Right renal pelvis (tissue), 4 donors: ENCODE results near the gene SLC49A3. TPM values are rescaled to one million over a fixed set of nuclear protein-coding genes. Genes with fewer than 3 reads are reported as not detected.
"Not testable (repeated sequence)": the region's sequence is repeated elsewhere in the genome, so short reads cannot be mapped to it uniquely, and the experiment has no call there.

Experiments
- DNase-seq, 4 donors: peaks; one replicate each; pipeline ENCODE4 v3.0.0-alpha.2; 2013; ENCODE audit warnings: low read depth in 4 of 4, low spot score in 3 of 4, missing footprints in 1 of 4
- polyA plus RNA-seq, 4 donors: library from polyadenylated mRNA; unstranded; fragments of 120-200 nt; gene quantifications; one replicate each; pipeline ENCODE4 v1.2.1, GENCODE V29; 2013; ENCODE audit not compliant: insufficient read length in 4 of 4

SLC49A3 gene
- polyA plus RNA-seq, 4 donors = 3.5 to 6.6 (median 4.2) TPM

DNA sequence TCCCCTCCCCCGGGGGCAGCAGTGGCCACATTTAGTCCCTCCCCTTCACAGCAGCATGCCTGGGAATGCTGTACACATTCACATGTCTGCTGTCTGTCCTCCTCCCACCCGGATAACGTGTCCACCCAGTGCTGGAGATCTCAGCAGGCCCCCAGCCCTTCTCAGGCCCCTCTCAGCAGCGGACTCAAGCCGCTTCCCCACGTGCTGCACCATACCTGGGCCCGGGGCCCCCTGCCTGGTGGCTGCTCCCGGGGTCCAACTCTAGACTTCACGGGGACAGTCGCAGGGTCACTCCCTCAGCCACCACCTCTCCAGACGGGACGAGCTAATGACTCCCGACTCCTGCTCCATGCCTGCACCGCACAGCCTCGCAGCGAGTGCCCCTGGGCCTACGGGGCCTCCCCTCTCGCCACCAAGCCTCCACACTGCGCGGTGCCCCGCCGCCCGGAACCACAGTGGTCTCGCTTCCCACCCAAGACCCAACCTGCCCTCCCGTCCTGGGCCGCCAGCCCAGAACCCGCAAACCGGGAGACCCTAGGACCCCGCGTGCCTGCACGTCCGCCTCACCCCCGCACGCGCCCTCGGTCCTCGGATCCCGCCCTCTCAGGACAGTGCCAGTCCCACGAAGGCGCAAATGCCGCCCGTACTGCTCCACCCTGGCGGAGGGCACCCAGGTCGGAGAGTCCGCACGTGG lies 15.4 kb upstream of the SLC49A3 start:
- no peak for DNase-seq

DNA sequence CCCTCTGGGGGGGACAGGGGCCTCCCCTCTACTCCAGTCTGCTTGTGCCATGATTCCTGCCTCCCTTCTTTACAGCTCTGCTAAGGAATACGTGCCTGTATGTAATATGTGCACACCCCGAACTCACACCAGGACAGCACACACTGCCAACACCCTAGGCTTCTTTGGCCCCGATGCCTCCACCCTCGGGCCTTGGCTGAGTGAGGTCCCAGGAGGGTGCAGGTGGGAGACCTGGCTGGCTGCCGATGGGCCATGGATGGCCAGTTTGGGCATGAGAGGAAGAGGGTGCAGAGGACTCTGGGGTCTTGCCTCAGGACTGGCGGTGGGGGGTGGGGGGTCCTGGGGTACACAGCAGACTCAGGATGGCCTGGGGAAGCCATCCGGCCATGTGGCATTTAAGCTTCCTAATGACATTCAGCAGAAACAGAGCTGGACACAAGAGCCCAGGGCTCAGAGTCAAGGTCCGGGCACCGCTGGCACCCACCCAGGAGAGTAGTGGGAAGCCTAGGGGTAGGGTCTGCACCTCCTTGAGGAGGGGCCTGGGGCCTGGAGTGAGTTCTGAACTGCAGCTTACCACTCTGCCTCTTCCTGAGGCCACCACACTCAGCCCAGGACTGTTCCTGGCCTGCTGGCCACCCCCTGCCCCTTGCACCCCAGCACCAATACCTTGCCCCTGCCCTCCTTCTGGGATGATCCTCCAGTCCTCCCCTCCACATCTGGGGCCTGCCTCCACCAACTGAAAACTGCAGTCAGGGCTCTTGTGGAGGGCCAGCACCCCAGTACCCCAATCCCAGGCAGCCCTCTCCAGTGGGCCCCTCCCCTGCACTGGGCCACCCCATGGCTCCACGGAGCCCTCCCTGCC lies 14.6 kb upstream of the SLC49A3 start:
- DNase-seq = no peak

DNA sequence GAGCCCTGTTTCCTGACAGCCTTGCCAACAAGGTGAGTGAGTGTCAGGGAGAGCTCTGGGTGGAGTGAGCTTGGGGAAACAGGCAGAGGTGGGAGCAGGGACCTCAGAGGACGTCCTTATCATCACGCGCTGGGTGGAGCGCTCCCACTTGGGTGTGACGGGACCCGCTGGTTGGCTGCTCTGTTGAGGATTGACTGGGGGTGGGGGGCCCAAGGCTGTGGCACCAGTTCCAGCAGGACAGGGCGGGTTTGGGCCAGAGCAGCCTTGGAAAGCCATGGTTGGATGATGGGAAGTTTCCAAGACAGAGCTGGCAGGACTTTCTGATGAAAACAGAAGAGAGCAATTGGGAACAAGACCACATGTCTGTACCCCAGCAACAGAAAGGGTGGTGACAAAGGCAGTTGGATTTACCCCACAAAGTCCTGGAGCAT lies 13.7 kb upstream of the SLC49A3 start:
- DNase-seq = no peak

DNA sequence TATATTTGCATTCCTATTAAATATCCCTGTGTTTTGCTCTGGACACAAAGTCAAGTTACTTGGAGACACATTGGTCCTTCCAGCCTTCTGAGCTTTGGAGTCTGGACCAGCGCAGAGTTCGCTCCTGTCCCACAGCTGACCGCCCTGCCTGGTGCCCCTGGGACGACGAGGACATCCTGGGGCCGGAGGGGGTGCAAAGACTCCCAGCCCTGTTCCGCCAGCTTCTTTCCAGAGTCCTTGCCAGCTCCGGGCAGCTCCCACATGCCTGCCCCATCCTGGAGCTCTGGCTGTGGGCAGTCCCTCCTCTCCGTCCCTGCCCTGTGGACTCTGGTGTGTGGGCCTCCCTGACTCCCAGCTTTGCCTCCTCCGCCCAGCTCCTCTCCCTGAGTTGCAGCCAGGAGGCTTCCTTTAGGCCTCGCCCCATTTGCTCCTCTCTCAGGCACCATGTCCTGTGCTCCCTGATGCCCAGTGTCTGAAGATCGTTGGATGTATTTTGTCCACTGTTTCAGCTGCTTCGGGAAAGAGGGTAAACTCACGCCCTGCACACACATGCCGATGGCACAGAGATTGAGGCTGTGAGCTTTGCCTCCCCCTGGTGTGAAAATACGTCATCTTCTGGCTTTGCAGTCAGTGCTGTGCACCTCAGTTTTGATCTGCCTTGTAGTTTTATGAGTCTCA lies 11.8 kb upstream of the SLC49A3 start:
- DNase-seq = no peak

DNA sequence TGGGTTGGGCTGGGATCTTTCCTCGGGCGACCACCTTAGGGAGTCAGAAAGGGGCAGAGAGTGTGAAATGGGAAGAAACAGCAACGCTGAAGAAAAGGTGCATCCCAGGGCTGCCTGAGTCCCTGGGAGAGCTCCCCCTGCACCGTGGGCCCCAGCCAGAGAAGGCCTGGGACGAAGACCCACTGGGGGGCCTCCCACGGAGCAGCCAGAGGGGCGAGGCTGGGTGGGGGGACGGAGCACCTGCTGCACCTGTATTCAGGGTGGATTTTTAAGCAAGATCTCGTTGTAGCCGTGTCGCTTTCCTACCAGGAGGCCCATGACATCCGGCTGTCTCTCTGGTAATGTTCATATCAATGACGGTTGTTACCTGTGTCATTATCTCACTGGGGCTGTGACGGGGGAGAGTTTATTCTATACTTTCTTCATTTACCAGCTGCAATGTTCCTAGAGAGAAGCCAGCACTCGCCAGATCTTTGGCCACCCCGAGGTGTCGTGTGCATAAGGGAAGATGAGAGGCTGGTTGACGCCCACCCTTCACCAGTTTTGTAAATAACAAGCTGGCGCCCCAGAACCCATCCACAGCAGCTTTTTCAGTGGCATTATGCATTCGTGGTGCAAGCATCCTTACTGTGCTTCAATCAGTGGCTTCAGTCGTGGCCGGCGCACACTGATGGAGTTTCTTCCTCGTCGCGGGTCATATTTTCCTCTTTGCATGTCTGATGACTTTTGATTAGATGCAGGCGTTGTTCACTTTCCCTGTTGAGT lies 11.0 kb upstream of the SLC49A3 start:
- DNase-seq = no peak

DNA sequence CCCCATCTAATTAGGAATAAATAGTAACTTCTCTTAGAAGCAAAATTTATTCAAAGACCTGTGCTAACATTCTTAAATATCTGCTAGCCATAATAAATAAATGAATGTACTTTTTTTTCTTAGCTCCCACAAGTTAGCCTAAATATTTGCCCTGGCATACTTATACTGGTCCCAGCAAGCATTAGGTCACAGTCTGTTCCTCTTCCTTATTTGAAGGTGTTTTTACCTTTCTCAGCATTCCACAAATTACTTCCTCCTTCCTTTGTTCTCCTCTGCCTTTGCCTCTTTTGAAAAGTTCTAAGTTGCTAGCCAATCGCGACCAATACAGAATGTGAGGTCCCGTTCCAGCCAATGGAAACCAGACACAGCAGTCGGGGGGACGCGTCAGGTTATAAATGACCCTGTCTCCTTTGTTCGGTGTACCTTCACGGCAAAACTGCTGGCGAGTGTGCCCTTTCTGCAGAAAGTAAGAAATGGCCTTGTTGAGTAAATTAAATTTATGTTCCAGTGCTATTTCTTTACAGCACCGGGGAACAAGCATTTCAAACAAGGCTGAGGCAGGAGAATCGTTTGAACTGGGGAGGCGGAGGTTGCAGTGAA lies 5.5 kb upstream of the SLC49A3 start:
- DNase-seq = not testable (repeated sequence)

DNA sequence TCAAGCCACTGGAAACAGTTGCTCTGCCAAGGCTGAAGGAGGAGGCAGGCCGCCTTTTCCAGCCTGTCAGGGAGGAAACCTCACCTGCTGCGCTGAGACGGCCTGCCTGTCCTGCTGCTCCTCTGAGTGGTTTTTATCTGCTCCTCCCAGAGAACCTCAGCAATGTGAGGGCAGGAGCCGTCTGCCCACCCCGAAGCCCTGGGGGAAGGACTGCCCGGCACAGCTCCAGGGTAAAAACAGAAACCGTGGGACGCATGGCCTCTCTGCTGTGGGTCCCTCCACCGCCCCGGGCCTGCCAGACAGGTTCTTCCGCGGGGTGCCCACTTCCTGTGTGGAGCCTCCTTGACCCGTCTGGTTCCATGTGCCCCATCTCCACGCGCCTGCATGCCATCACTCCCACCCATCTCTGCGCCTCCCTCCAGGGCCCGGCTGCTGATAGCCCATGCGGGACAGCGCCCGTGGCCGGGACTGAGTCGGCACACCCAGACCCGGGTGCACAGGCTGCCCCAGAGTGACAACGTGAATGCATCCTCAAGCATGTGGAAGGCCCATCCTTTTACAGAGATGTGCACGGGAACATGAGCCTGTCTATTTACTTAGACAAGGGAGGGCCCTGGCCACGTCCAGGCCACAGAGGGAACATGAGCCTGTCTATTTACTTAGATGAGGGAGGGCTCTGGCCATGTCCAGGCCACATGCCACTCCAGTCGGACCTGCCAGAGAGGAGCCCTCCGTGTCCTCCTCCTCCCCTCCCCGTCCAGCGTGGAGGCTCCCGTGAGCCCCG lies 4.0 kb upstream of the SLC49A3 start:
- DNase-seq = no peak

DNA sequence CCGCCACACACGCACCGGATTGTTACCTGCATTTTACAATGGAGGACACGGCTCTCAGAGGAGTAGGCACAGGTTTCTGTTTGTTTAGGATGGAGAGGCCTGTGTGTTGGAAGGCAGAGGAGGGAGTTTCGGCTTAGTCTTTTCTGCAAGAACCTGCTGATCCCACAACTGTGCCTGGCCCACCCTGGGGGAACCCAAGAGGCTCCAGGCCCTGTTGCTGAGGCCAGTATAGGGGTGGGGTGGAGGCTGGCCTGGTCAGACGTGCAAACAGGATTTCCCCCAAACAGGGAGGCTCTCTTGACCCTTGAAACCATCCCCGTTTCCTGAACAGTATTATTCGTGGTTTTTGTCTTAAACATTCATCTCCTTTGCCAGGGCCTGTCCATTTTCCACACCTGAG lies 772 bp upstream of the SLC49A3 start:
- no peak for DNase-seq

DNA sequence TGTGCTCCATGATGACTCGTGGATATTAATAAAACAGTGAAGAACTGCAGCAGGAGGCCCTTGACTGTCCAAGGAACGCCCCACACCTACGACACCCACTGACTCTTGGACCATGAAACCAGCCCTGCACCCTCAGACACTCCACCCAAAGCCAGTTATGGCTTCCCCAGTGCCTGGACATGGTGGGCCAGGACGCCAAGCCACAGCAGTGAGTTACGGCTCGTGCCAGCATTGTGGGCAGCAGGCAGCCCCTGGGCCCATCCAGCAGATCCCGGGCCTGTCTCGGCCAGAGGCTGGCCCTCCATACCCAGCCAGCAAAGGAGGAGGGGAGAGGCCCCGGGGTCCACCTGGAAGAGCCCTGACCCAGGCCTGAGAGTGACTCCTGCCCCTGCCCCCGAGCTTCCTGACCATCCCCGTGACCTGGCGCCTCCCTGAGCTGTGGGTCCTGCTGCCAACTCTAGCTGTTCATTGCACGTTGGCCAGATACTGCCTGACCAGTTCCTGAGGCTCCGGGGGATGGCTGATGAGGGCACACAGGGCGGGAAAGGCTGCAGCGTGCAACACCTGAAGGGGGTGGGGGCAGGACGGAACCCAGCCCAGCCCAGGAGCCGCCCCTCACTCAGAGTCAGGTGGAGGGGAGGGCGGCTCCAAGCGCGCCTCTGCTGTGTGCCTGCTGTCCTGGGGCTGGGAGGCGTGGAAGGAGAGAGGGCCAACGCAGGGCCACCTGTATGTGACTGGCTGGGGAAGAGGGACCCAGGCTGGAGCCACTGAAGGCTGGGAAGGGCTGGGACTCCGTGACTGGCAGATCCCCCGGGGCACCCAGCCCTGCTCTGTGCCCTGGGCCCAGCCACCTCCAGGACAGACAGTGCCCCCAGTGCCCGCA lies 739 bp downstream of the SLC49A3 start:
- no peak for DNase-seq

DNA sequence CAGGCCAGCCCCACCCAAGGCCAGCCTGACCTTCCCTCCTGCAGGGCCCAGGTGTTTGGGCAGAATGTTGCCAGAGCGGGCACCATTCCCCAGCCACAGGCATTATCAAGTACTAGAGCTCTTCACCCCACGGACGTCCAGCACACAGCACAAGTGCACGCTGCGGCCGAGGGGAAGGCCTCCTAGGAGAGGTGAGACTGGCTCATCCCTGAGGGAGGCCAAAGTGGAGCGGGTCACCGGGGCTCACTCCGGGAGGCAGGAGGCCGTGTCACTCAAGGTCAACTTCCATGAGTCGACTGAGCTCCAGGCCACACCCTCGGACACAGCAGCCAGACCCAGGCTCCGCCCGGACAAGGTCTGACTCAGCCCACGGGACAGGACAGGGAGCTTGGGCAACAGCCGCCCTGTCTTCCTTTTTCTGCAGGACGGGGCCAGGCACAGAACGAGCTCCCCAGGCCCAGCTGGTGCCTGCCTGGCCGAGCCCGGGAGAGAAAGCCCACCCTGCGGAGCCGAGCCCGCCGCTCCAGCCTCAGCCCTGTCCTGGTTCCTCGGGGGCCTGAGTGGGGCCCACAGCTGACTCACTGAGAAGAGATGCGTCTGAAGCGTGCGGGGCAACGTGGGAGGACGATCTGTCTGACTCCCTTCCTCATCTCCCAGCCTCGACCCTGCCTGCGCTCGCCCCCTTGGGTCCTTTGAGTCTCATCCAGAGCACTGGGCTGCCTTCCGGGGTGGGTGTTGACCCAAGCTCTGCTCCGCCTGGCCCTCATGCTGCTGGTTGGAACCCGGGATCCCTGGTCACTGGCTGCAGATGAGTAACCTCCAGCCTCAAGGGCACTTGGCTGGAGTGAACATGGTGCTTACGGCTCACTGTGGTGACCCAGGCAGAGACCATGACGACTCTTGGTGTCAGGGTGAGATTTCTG lies 1.6 kb downstream of the SLC49A3 start:
- DNase-seq = no peak

DNA sequence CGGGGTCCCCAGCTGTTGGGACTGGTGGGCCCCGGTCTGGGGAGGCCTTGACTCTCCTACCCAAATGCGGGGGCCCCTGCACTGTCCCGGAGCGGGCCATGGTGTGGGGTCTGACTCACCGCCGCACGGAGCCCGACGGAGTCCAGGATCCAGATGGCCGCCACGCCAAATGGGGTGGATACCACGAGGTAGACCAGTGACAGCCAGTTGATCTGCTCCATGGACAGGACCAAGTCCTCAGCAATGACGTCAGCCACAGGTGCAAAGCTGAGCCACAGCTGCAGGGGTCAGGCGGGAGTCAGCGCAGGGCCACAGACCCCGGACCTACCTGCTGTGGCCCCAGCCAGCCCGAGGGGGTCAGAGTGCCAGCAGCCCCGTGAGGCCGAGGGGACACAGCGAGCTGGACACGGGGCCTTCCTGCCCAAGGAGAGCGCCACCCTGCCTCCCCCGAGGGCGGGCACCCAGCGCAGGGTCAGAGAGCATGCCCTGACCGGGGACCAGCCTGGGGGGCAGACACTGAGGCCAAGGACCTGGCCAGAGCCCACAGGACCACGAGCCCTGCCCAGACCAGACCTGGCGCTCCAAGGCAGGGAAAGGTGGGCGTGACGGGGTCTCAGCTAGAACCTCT lies 2.4 kb downstream of the SLC49A3 start:
- no peak for DNase-seq

DNA sequence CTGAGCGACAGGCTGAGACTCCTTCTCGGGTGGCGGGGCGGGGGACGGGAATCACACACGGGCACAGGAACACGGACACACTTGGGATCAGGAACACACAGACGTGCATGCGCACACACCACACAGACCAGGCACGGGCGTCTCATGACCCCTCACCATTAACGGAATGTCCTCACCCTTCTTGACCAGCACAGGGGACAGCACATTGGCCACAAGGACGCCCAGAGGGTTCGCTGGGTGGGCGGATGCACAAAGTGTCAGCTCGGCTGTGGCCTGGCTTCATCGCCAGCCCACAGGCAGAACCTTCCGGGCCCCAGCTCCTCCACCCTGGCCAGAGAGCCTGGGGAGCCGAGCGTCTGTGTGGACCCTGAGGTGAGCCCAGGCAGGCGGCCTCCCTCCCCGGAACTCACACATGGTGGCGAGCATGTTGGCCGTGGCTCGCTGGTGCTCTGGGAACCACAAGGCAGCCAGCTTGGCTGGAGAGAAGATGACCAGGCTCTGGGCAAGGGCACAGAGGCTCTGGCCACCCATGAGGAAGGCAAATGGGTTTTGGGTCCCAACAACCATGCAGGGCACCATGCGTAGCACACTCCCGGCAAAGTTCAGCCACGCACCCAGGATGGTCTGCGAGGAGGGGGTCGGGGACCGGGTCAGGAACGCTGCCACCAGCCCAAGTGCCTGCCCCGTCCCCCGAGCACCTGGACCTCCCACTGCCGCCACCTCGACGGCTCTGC lies 3.1 kb downstream of the SLC49A3 start:
- no peak for DNase-seq

DNA sequence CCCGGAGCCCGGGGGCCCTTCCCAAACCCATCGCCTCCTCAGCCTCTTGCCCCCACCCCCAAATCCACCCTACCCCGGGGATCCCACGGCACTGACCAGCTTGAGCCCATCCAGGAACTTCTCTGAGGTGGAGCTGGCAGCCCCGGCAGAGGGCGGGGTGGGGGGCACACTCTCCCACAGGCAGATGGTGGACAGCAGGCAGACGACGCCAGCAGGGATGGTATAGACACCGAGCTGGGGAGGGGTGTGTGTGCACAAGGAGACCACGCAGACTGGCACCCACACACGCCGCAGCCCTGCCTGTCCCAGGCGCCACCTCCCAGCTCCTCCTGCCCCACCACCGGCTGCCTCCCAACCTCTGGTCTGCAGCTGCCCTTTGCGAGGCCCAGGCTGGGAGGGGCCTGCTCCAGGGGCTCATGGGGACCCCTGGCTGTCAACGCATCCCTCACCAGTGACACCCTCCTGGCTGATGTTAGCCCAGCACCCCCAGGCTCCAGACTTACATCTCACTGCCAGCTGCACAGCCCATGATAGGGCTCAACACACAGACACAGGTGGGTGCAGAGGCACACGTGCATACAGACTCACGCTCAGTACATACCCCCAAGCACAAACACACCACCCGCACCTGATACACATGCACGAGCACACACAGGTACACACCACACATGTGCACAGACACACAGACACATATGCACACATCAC lies 4.2 kb downstream of the SLC49A3 start:
- no peak for DNase-seq

DNA sequence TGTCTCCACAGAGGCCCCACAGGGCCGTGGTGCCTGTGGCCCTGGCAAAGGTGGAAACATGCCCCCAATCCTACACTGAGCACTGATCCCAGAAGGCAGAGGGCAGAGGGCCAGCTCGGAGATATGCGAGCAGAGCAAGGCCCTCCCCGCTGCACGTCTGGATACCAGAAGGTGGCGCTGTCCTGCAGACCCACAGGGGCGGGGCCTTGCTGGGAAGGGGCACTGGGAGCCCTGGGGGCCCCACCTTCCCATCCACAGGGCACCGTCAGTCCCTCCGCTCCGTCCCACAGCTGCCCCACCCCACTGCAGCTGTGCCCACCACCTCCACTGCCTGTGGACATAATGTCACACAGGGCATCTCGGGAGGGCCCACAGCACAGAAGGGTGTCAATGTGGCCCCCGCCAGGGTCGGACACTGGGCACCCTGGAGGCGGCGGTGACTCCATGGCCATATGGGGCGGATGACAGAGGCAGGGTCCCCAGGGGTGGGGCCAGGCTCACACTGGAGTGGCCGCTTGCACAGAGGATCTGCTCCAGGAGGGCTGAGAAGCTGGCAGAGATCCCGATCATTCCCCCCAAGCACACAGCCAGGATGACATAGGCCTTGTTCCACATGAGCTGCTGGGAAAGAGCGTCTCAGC lies 4.8 kb downstream of the SLC49A3 start:
- no peak for DNase-seq

DNA sequence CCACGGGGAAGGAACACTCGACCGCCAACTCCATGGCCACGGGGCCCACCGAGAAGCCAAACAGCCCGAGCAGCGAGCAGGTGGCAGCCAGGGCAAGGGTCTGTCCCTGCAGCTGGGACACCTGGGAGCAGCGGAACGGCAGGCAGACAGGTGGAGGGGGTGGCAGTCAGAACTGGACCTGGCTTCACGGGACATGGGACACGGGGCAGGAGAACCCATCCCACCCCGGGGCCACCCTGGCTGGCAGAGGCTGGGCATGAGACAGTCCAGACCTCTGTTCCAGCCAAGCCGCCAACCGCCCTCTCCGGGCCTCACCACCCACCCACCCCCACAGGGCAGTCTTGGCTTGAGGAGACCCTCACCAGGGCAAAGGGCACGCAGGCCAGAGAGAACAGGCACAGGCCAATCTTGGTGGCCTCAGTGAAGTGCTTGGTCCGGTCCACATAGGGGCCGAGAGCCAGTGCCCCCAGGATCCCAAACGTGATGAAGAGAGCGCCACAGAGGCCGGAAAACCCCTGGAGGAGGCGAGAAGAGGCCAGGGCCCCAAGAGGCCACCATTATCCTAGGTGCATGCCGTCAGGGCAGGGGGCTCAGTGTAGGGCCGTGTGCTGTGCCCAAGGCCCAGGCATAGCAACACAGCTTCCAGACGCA lies 5.6 kb downstream of the SLC49A3 start:
- DNase-seq = no peak
